Testis (tissue), 2 donors: ENCODE data around the gene DNAJC8.

ENCODE experiments used
- POLR2A ChIP-seq: fragments of 450-650 bp; IDR thresholded peaks from one replicate; pipeline ENCODE4 v1.6.1; 2017; ENCODE audit warnings: antibody characterized with exemption, mild to moderate bottlenecking, moderate library complexity
- TF ChIP-seq, protein P1 (sequence below), 3 experiments: fragments of 450-650 bp in 2 of 3; fragments of 200-600 bp in 1 of 3; sonication (generic) in 1 of 3; IDR thresholded peaks; one replicate each; pipeline ENCODE4 v1.5.1; 2016 to 2019; ENCODE audit warnings: antibody characterized with exemption in 3 of 3, mild to moderate bottlenecking in 2 of 3, moderate library complexity in 1 of 3

DNA sequence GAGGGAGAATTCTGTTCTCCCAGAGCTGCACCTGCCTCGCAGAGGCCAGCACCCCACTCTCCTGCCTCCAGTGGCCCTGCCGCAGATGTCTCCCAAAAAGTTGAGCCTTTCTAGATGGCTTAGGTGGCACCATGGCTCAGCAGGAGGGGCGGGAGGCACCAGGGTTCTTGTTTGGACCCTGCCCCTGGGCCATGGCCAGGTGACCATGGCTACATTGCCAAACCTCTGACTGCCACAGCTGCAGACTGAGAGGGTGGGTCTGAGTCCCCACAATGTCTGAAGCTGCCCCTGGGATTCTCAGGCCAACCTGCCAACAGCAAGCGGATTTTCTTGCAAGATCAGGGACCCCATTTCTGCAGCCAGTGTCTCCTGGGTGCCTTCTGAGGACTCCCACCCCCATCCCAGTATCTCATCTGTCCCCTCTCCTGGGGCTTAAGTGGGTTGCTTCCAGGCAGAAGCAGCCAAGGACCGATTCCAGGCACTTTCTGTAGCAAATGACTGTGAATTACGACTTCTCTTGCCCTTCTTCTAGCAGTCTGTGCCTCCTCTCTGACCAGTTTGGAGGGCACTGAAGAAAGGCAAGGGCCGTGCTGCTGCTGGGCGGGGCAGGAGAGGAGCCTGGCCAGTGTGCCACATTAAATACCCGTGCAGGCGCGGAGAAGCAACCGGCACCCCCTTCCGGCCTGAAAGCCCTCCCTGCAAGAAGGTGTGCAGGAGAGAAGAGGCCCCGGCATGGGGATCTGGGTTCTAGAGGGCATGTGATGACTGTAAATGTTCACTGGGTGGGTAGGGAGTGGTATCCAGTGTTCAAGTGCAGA is 49.0 kb upstream of the DNAJC8 start:
- TF ChIP-seq, protein P1, sequence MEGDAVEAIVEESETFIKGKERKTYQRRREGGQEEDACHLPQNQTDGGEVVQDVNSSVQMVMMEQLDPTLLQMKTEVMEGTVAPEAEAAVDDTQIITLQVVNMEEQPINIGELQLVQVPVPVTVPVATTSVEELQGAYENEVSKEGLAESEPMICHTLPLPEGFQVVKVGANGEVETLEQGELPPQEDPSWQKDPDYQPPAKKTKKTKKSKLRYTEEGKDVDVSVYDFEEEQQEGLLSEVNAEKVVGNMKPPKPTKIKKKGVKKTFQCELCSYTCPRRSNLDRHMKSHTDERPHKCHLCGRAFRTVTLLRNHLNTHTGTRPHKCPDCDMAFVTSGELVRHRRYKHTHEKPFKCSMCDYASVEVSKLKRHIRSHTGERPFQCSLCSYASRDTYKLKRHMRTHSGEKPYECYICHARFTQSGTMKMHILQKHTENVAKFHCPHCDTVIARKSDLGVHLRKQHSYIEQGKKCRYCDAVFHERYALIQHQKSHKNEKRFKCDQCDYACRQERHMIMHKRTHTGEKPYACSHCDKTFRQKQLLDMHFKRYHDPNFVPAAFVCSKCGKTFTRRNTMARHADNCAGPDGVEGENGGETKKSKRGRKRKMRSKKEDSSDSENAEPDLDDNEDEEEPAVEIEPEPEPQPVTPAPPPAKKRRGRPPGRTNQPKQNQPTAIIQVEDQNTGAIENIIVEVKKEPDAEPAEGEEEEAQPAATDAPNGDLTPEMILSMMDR (IDR thresholded peaks at IDR 0.05), result no peak
- no peak for TF ChIP-seq POLR2A
